Spleen (tissue), 11 donors: ENCODE data around the gene PCBP3. TPM values are rescaled to one million over a fixed set of nuclear protein-coding genes. Genes with fewer than 3 reads are reported as not detected.

Experiments
- DNase-seq: peaks from one replicate; pipeline ENCODE4 v3.0.0-alpha.2; 2020
- H3K27ac ChIP-seq, 8 donors: fragments of 200-600 bp; sonication (generic) in 7 of 8; 1 replicate in 4 of 8; 2 replicates in 4 of 8; pipeline versions ENCODE4 v1.5.0 to v1.8.0; 2016 to 2021; ENCODE audit warnings: inconsistent platforms in 4 of 8, mild to moderate bottlenecking in 4 of 8, moderate library complexity in 1 of 8
- H3K27me3 ChIP-seq, 7 donors: fragments of 200-600 bp; sonication (generic) in 6 of 7; replicated peaks in 1 of 7; 1 replicate in 4 of 7; 2 replicates in 3 of 7; pipeline versions ENCODE4 v1.5.0 to v1.8.0; 2016 to 2021; ENCODE audit warnings: inconsistent platforms in 3 of 7, mild to moderate bottlenecking in 1 of 7
- H3K36me3 ChIP-seq, 6 donors: fragments of 200-600 bp; sonication (generic) in 5 of 6; 1 replicate in 4 of 6; 2 replicates in 2 of 6; pipeline versions ENCODE4 v1.5.0 to v1.8.0; 2016 to 2021; ENCODE audit warnings: inconsistent platforms in 2 of 6
- H3K4me1 ChIP-seq, 6 donors: fragments of 200-600 bp; sonication (generic) in 5 of 6; 1 replicate in 3 of 6; 2 replicates in 3 of 6; pipeline versions ENCODE4 v1.5.0 to v1.8.0; 2016 to 2021; ENCODE audit warnings: inconsistent platforms in 3 of 6
- H3K4me3 ChIP-seq, 8 donors: fragments of 200-600 bp; sonication (generic) in 7 of 8; 1 replicate in 4 of 8; 2 replicates in 4 of 8; pipeline versions ENCODE4 v1.5.0 to v1.8.0; 2016 to 2021; ENCODE audit warnings: inconsistent platforms in 4 of 8, mild to moderate bottlenecking in 4 of 8, moderate library complexity in 2 of 8
- H3K9me3 ChIP-seq, 8 donors: fragments of 200-600 bp; sonication (generic) in 7 of 8; 1 replicate in 4 of 8; 2 replicates in 4 of 8; pipeline versions ENCODE4 v1.5.0 to v1.8.0; 2016 to 2021; ENCODE audit warnings: inconsistent platforms in 4 of 8
- POLR2A ChIP-seq, 3 donors: fragments of 450-650 bp; IDR thresholded peaks; one replicate each; pipeline ENCODE4 v1.5.1; 2017; ENCODE audit warnings: antibody characterized with exemption in 3 of 3, mild to moderate bottlenecking in 1 of 3
- POLR2AphosphoS5 ChIP-seq, 3 donors: sonication (generic); formaldehyde crosslinking; IDR thresholded peaks; one replicate each; pipeline ENCODE4 v1.5.1; 2017; ENCODE audit warnings: antibody characterized with exemption in 3 of 3
- WGBS, 5 donors: extraction: QIAGEN DNeasy Blood & Tissue Kit in 3 of 5; methylation state at CpG; one replicate each; pipeline versions ENCODE4 v1.1.5 to v1.1.7; 2013 to 2018; 5-methylcytosine and 5-hydroxymethylcytosine counted together
- intact Hi-C: fragments of 100-400 bp; cut with DNase I; formaldehyde crosslinking; loops from one replicate; pipeline ENCODE4 v1.15.0; 2023; ENCODE audit warnings: low total_unique reads
- polyA plus RNA-seq, 3 donors: library from polyadenylated mRNA; stranded (reverse); fragments of 200-250 nt; gene quantifications; one replicate each; pipeline ENCODE4 v1.2.1, GENCODE V29; 2013
- total RNA-seq, 7 donors: library from RNA; depleted of rRNA in 3 of 7; stranded (reverse); fragments of >200 nt in 3 of 7; fragmentation: NEBNext Ultra II Directional in 4 of 7; extraction: Animal tissue kit (Norgen Biotek cat#: 25700) in 4 of 7; gene quantifications; one replicate each; pipeline versions ENCODE4 v1.1.0 to v1.2.1, GENCODE V29; 2016 to 2021
- TF ChIP-seq, protein P1 (sequence below), 11 experiments: fragments of 200-600 bp in 7 of 11; fragments of 450-650 bp in 4 of 11; sonication (generic) in 4 of 11; IDR thresholded peaks in 8 of 11; conservative IDR thresholded peaks in 3 of 11; 1 replicate in 7 of 11; 2 replicates in 4 of 11; pipeline versions ENCODE4 v1.4.0 to v1.8.0; 2016 to 2021; ENCODE audit warnings: antibody characterized with exemption in 11 of 11, inconsistent platforms in 4 of 11, mild to moderate bottlenecking in 1 of 11
- donor health status: healthy with polysubstance abuse.
- donor health status: DM: no; HTN: no; CAD: no; lungs with moderate emphysema.
- donor health status: DM: no; HTN: no; CAD: no.
- donor health status: Bipolar disorder and iron deficiency.
- donor health status: healthy.
- donor health status: DM: no; HTN: no; CAD: no.
- donor health status: DM: yes; HTN: yes; CAD: no.

Gene PCBP3
- total and polyA plus RNA-seq, 10 donors, result 4.2 to 31.6 (median 15.2) TPM

DNA sequence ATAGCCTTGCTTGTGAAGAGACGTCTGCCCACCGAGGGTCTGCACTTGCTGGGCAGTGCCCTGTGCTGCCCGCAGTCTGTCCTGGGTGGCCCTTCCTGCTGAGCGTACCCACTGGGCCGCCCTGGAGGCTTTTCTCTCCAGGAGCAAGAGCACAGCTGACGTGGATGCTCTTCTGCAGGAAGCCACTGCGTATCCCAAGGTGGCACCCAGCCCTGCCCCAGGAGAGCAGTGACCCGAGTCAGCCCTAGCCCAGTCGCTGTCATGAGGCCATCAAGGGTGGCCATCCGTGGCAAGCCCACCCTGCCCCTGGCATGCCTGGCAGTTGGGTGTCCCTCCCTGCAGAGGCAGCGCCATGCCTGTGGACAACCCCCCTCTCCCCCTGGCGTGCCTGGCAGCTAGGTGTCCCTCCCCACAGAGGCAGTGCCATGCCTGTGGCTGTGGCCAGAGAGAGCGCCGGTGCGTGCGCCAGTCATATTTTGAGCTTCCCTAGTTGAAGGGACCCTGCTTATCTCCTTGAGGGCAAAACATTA lies 286.8 kb downstream of the PCBP3 start:
- no peak for TF ChIP-seq POLR2A (IDR thresholded peaks at IDR 0.05)
- TF ChIP-seq, protein P1, sequence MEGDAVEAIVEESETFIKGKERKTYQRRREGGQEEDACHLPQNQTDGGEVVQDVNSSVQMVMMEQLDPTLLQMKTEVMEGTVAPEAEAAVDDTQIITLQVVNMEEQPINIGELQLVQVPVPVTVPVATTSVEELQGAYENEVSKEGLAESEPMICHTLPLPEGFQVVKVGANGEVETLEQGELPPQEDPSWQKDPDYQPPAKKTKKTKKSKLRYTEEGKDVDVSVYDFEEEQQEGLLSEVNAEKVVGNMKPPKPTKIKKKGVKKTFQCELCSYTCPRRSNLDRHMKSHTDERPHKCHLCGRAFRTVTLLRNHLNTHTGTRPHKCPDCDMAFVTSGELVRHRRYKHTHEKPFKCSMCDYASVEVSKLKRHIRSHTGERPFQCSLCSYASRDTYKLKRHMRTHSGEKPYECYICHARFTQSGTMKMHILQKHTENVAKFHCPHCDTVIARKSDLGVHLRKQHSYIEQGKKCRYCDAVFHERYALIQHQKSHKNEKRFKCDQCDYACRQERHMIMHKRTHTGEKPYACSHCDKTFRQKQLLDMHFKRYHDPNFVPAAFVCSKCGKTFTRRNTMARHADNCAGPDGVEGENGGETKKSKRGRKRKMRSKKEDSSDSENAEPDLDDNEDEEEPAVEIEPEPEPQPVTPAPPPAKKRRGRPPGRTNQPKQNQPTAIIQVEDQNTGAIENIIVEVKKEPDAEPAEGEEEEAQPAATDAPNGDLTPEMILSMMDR (IDR thresholded peaks at IDR 0.05 in 8 of 11, conservative IDR thresholded peaks at IDR 0.05 in 3 of 11), result no peak
- TF ChIP-seq POLR2AphosphoS5 (IDR thresholded peaks at IDR 0.05), result no peak
- Histone ChIP-seq H3K36me3 (peaks cover 0 to 23% (median 0%) of the 10 kb centered on the region in 6 donors), H3K4me1 (no peaks in the 10 kb centered on the region), H3K4me3 (no peak overlapping the region), H3K27ac (no peak overlapping the region), H3K27me3 (peaks cover 0 to 10% (median 0%) of the 10 kb centered on the region in 7 donors), H3K9me3 (peaks cover 0 to 17% (median 7%) of the 10 kb centered on the region in 8 donors)
- intact Hi-C loops, result no loop called here
- no peak for DNase-seq
- 89 to 98% (median 94%) methylated on average over 7 to 16 of the region's 16 CpGs for WGBS, 5 donors

DNA sequence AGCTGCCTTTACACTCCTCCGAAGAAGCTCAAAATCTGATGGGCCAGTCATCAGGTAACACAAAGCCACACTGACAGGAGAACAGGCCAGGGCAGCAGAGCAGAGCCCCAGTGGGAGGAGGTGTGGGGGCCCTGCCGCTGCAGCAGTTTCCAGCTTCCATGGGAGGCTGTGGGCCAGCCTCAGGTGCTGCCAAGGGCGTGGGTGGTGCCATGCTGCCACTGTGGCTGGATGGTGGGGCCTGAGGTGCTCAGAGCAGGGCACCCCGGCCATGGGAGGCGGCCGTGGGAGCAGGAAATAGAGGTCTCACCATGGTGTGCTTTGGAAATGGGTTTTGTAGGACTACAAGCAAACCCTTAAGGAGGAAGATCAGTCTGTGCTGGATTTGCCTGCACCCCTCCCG lies 287.3 kb downstream of the PCBP3 start:
- Histone ChIP-seq H3K27ac (no peak overlapping the region), H3K4me1 (no peaks in the 10 kb centered on the region), H3K36me3 (peaks cover 0 to 28% (median 0%) of the 10 kb centered on the region in 6 donors), H3K4me3 (no peak overlapping the region), H3K27me3 (peaks cover 0 to 10% (median 0%) of the 10 kb centered on the region in 7 donors), H3K9me3 (peaks cover 0 to 22% (median 12%) of the 10 kb centered on the region in 8 donors)
- TF ChIP-seq, protein P1 (IDR thresholded peaks at IDR 0.05 in 8 of 11, conservative IDR thresholded peaks at IDR 0.05 in 3 of 11), result no peak
- TF ChIP-seq POLR2AphosphoS5 (IDR thresholded peaks at IDR 0.05) (no peak), POLR2A (IDR thresholded peaks at IDR 0.05) (no peak)
- 80 to 90% (median 86%) methylated on average over 5 to 7 of the region's 7 CpGs for WGBS, 5 donors
- no peak for DNase-seq
- intact Hi-C loops, result no loop called here

DNA sequence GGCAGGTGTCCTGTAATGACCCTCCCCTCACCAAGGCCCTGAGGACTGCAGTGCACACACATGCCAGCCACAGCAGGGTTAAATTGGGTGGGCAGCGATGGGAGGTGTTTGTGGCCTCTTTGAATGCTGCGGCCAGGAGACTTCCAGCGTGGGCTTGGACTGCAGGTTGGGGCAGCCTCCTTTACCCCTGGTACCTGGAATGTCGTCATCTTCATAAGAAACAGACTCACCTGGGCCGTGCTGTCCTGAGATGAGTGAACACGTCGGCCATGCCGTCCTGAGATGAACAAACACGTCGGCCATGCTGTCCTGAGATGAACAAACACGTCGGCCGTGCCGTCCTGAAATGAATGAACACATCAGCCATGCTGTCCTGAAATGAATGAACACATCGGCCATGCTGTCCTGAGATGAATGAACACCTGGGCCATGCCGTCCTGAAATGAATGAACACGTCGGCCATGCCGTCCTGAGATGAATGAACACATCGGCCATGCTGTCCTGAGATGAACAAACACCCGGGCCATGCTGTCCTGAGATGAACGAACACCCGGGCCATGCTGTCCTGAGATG lies 288.0 kb downstream of the PCBP3 start:
- DNase-seq, result no peak
- Histone ChIP-seq H3K9me3 (peaks cover 0 to 29% (median 19%) of the 10 kb centered on the region in 8 donors), H3K4me1 (no peaks in the 10 kb centered on the region), H3K36me3 (peaks cover 0 to 35% (median 2%) of the 10 kb centered on the region in 6 donors), H3K4me3 (no peak overlapping the region), H3K27ac (no peak overlapping the region), H3K27me3 (peaks cover 0 to 10% (median 0%) of the 10 kb centered on the region in 7 donors)
- 72 to 94% (median 84%) methylated on average over 18 to 23 of the region's 23 CpGs for WGBS, 5 donors
- TF ChIP-seq, protein P1 (IDR thresholded peaks at IDR 0.05 in 8 of 11, conservative IDR thresholded peaks at IDR 0.05 in 3 of 11), result no peak
- TF ChIP-seq POLR2AphosphoS5 (IDR thresholded peaks at IDR 0.05), result no peak
- no peak for TF ChIP-seq POLR2A (IDR thresholded peaks at IDR 0.05)
- intact Hi-C loops, result no loop called here

DNA sequence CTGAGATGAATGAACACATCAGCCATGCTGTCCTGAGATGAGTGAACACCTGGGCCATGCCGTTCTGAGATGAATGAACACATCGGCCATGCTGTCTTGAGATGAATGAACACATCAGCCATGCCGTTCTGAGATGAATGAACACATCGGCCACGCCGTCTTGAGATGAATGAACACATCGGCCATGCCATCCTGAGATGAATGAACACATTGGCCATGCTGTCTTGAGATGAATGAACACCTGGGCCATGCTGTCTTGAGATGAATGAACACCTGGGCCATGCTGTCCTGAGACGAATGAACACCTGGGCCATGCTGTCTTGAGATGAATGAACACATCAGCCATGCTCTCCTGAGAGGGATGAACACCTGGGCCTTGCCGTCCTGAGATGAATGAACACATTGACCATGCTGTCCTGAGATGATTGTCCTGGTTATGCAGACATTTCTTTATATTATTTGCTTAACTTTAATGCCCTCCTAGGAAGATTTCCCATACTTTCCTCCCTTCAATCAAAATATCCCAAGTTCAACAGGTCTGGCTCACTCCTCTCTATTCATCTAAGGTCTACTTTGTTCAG lies 289.5 kb downstream of the PCBP3 start:
- TF ChIP-seq POLR2AphosphoS5 (IDR thresholded peaks at IDR 0.05), result no peak
- no peak for TF ChIP-seq POLR2A (IDR thresholded peaks at IDR 0.05)
- TF ChIP-seq, protein P1 (IDR thresholded peaks at IDR 0.05 in 8 of 11, conservative IDR thresholded peaks at IDR 0.05 in 3 of 11), result no peak
- Histone ChIP-seq H3K4me3 (no peak overlapping the region), H3K27me3 (peaks cover 0 to 10% (median 0%) of the 10 kb centered on the region in 7 donors), H3K36me3 (peaks cover 0 to 41% (median 3%) of the 10 kb centered on the region in 6 donors), H3K4me1 (no peaks in the 10 kb centered on the region), H3K27ac (no peak overlapping the region), H3K9me3 (peaks cover 0 to 35% (median 19%) of the 10 kb centered on the region in 8 donors)
- 43 to 68% (median 62%) methylated on average over 9 of the region's 9 CpGs for WGBS, 5 donors
- intact Hi-C loops, result no loop called here
- no peak for DNase-seq
